Endothelial cell of umbilical vein (primary cell): ENCODE results near the gene SECISBP2. TPM values are rescaled to one million over a fixed set of nuclear protein-coding genes. Genes with fewer than 3 reads are reported as not detected.

ENCODE experiments used
- BruUV-seq: library from RNA; stranded (reverse); fragments of 400-500 nt; replicated peaks from 2 replicates; lab custom pipeline; 2021; lab: Mats Ljungman, UMichigan
- CTCF ChIA-PET: fragments of 300-600, 350-600 bp; sonication (Branson Sonifier 250); formaldehyde crosslinking; loops from one replicate; lab custom pipeline; 2021; ENCODE audit warnings: antibody characterized with exemption, inconsistent platforms; lab: Charles Lee
- POLR2A ChIA-PET: fragments of 300-600, 350-600 bp; sonication (Branson Sonifier 250); formaldehyde crosslinking; loops from one replicate; lab custom pipeline; 2021; ENCODE audit warnings: antibody characterized with exemption, inconsistent platforms; lab: Charles Lee
- DNase-seq: peaks from one replicate; pipeline ENCODE4 v3.0.0-alpha.2; 2011; ENCODE audit warnings: low read depth, low spot score
- FAIRE-seq: peaks from 2 replicates; lab custom pipeline; 2011; peaks lifted over from hg19 to GRCh38; lab: Jason Lieb, UNC
- H2AFZ ChIP-seq: 2 replicates; pipeline ENCODE4 v1.6.0; 2012; ENCODE audit warnings: low read depth, low read length, control low read depth, inconsistent platforms
- H3K27ac ChIP-seq: 2 replicates; pipeline ENCODE4 v1.5.1; 2011; ENCODE audit warnings: low read depth, mild to moderate bottlenecking, control low read depth, low read length, moderate library complexity; ENCODE audit not compliant: insufficient read depth
- H3K27me3 ChIP-seq, 2 experiments: 2 replicates each; pipeline versions ENCODE4 v1.6.0 to v1.6.1; 2011; ENCODE audit warnings: low read length in 2 of 2, mixed read lengths in 1 of 2; ENCODE audit not compliant: control insufficient read depth in 2 of 2, insufficient read depth in 2 of 2
- H3K36me3 ChIP-seq, 2 experiments: 2 replicates in 1 of 2; 3 replicates in 1 of 2; pipeline ENCODE4 v1.5.1; 2011; ENCODE audit warnings: low read length in 2 of 2, mild to moderate bottlenecking in 1 of 2, moderate library complexity in 1 of 2; ENCODE audit not compliant: control insufficient read depth in 2 of 2, insufficient read depth in 2 of 2; ENCODE audit errors: extremely low read depth in 1 of 2
- H3K4me1 ChIP-seq: 3 replicates; pipeline ENCODE4 v1.5.1; 2011; ENCODE audit warnings: mild to moderate bottlenecking, low read length; ENCODE audit not compliant: control insufficient read depth, insufficient read depth; ENCODE audit errors: extremely low read depth
- H3K4me2 ChIP-seq: 2 replicates; pipeline ENCODE4 v1.6.1; 2011; ENCODE audit warnings: low read length, control low read depth, mixed read lengths; ENCODE audit not compliant: insufficient read depth
- H3K4me3 ChIP-seq, 3 experiments: fragments of 200-600 bp in 1 of 3; sonication (generic), shearing (Covaris generic) in 1 of 3; replicated peaks in 1 of 3; 2 replicates each; pipeline ENCODE4 v1.5.1; 2011 to 2016; ENCODE audit warnings: control low read depth in 3 of 3, low read length in 3 of 3, mild to moderate bottlenecking in 2 of 3, inconsistent platforms in 1 of 3, low read depth in 1 of 3, moderate library complexity in 1 of 3; ENCODE audit not compliant: insufficient read depth in 1 of 3
- H3K79me2 ChIP-seq: 2 replicates; pipeline ENCODE4 v1.6.0; 2012; ENCODE audit warnings: low read length, inconsistent platforms; ENCODE audit not compliant: control insufficient read depth, insufficient read depth
- H3K9ac ChIP-seq: replicated peaks from 2 replicates; pipeline ENCODE3; 2011; ENCODE audit warnings: low read length, control low read depth; ENCODE audit not compliant: insufficient read depth; ENCODE audit errors: extremely low read depth
- H3K9me1 ChIP-seq: replicated peaks from 3 replicates; pipeline ENCODE4 v1.6.0; 2011; ENCODE audit warnings: mild to moderate bottlenecking, low read length; ENCODE audit not compliant: control insufficient read depth, insufficient read depth; ENCODE audit errors: extremely low read depth
- H3K9me3 ChIP-seq: replicated peaks from 2 replicates; pipeline ENCODE4 v1.5.1; 2012; ENCODE audit warnings: low read length, inconsistent platforms; ENCODE audit not compliant: control insufficient read depth, insufficient read depth
- H4K20me1 ChIP-seq: replicated peaks from 2 replicates; pipeline ENCODE3; 2011; ENCODE audit warnings: mild to moderate bottlenecking, low read length; ENCODE audit not compliant: control insufficient read depth, insufficient read depth; ENCODE audit errors: extremely low read depth
- CTCF ChIP-seq, 2 donors: IDR thresholded peaks; 1 replicate in 1 of 2; 2 replicates in 1 of 2; pipeline ENCODE4 v1.5.1; 2011; ENCODE audit warnings: low read length in 2 of 2, mild to moderate bottlenecking in 2 of 2, moderate library complexity in 2 of 2, control low read depth in 1 of 2, inconsistent platforms in 1 of 2, low read depth in 1 of 2; ENCODE audit not compliant: insufficient read depth in 1 of 2; ENCODE audit errors: extremely low read depth in 1 of 2
- EZH2 ChIP-seq: IDR thresholded peaks from 2 replicates; pipeline ENCODE4 v1.6.1; 2012; ENCODE audit warnings: borderline replicate concordance, low read depth, mild to moderate bottlenecking, moderate library complexity, low read length, inconsistent platforms; ENCODE audit not compliant: severe bottlenecking
- FOS ChIP-seq: IDR thresholded peaks from 2 replicates; pipeline ENCODE4 v1.6.1; 2011; ENCODE audit warnings: mild to moderate bottlenecking, low read length, moderate library complexity, borderline replicate concordance; ENCODE audit not compliant: insufficient read depth
- GATA2 ChIP-seq: IDR thresholded peaks from 2 replicates; pipeline ENCODE4 v1.7.0; 2011; ENCODE audit warnings: low read depth, mild to moderate bottlenecking, moderate library complexity, mixed read lengths, low read length; ENCODE audit not compliant: insufficient read length, insufficient read depth
- JUN ChIP-seq: IDR thresholded peaks from 2 replicates; pipeline ENCODE4 v1.6.1; 2011; ENCODE audit warnings: borderline replicate concordance, low read depth; ENCODE audit not compliant: insufficient read length, insufficient read depth
- MAX ChIP-seq: IDR thresholded peaks from 2 replicates; pipeline ENCODE4 v1.6.1; 2011; ENCODE audit not compliant: insufficient read depth, insufficient read length
- MYC ChIP-seq: IDR thresholded peaks from one replicate; pipeline ENCODE4 v1.6.1; 2011; ENCODE audit warnings: mild to moderate bottlenecking, low read depth, low read length
- POLR2A ChIP-seq: IDR thresholded peaks from 2 replicates; pipeline ENCODE4 v1.6.1; 2012; ENCODE audit warnings: low read depth, mild to moderate bottlenecking, control low read depth, low read length
- POLR2AphosphoS5 ChIP-seq: IDR thresholded peaks from 2 replicates; pipeline ENCODE4 v1.6.1; 2012; ENCODE audit warnings: low read depth, mild to moderate bottlenecking, control low read depth, low read length, moderate library complexity; ENCODE audit not compliant: insufficient read depth
- dilution Hi-C: fragments of 300-500 bp; cut with MboI; formaldehyde crosslinking; loops from one replicate; pipeline ENCODE4 v1.15.0; 2019; ENCODE audit warnings: low sequenced_read_pairs; ENCODE audit not compliant: extremely low pct_ligation_motif_present
- intact Hi-C: fragments of 100-400 bp; cut with micrococcal nuclease; formaldehyde crosslinking; loops from one replicate; pipeline ENCODE4 v1.10.0; 2022
- polyA plus RNA-seq, 4 experiments: library from polyadenylated mRNA; depleted of rRNA in 3 of 4; stranded (reverse) in 3 of 4; unstranded in 1 of 4; fragments of >200 nt; gene quantifications; 2 replicates each; pipeline versions ENCODE4 v1.2.1 to v1.2.3, GENCODE V29; 2011 to 2012; ENCODE audit warnings: missing spikeins in 1 of 4
- total RNA-seq: library from RNA; stranded (reverse); gene quantifications from 2 replicates; pipeline ENCODE4 v1.2.3, GENCODE V29; 2021

The SECISBP2 gene
- total and polyA plus RNA-seq, 2 donors (not counting 3 experiments of a cell fraction or from before 2014, with no cell fraction given) = 22.7 to 36.3 TPM

GRCh38 chr9:89353989-89354388 is 35.7 kb downstream of the SECISBP2 start:
- dilution Hi-C loops = no loop called here
- Histone ChIP-seq H4K20me1 (no peaks in the 10 kb centered on the region), H3K27ac (no peak overlapping the region), H3K4me3 (no peak overlapping the region), H3K9ac (no peak overlapping the region), H3K9me3 (no peaks in the 10 kb centered on the region), H3K36me3 (peaks cover 13 to 54% of the 10 kb centered on the region in 2 experiments), H2AFZ (no peak overlapping the region), H3K79me2 (no peaks in the 10 kb centered on the region), H3K9me1 (no peaks in the 10 kb centered on the region), H3K4me2 (no peak overlapping the region), H3K4me1 (no peaks in the 10 kb centered on the region), H3K27me3 (no peaks in the 10 kb centered on the region)
- CTCF ChIA-PET = interaction anchor here (1.6 kb wide), 1 partner anchor 195 kb away, joined by 6 read pairs; no protein-coding TSS in a partner anchor
- POLR2A ChIA-PET = no interaction called here
- intact Hi-C loops = no loop called here
- DNase-seq (no peak), FAIRE-seq (no peak)
- no peak for TF ChIP-seq MAX
- TF ChIP-seq POLR2AphosphoS5 = no peak
- TF ChIP-seq FOS = no peak
- no peak for TF ChIP-seq GATA2
- no peak for TF ChIP-seq POLR2A
- no peak for TF ChIP-seq EZH2
- no peak for TF ChIP-seq JUN
- no peak for TF ChIP-seq CTCF (IDR thresholded peaks at IDR 0.05; ENCODE audit: extremely low read depth in 1 of 2, insufficient read depth in 1 of 2, low read depth in 1 of 2, low read length in 2 of 2)
- TF ChIP-seq MYC = no peak
- BruUV-seq = no TSS peak
